HEK293 (cell line): ENCODE results near the gene MBD3L3.

ENCODE experiments used
- CTCF ChIA-PET: fragments of 350-600 bp; formaldehyde crosslinking; extraction: SDS; loops from one replicate; lab custom pipeline; 2021; ENCODE audit warnings: antibody characterized with exemption; lab: Yijun Ruan, JAX
- POLR2A ChIA-PET: fragments of 300-600 bp; formaldehyde crosslinking; extraction: SDS; loops from one replicate; lab custom pipeline; 2020; ENCODE audit warnings: antibody characterized with exemption, inconsistent platforms; lab: Yijun Ruan, JAX
- H3K27ac ChIP-seq: fragments of 200-500 bp; sonication (Bioruptor generic); 2 replicates; pipeline ENCODE4 v1.5.1; 2014; ENCODE audit warnings: low read depth, low read length, control low read depth, inconsistent platforms; ENCODE audit errors: extremely low read depth
- H3K36me3 ChIP-seq, 2 experiments: fragments of 200-500 bp in 1 of 2; sonication (Bioruptor generic) in 1 of 2; 1 replicate in 1 of 2; 2 replicates in 1 of 2; pipeline ENCODE4 v1.5.1; 2014 to 2017; ENCODE audit warnings: inconsistent platforms in 2 of 2, low read length in 2 of 2; ENCODE audit not compliant: control insufficient read depth in 2 of 2, insufficient read depth in 1 of 2
- H3K4me1 ChIP-seq: fragments of 200-500 bp; sonication (Bioruptor generic); 2 replicates; pipeline ENCODE4 v1.5.1; 2014; ENCODE audit warnings: mild to moderate bottlenecking, low read length, inconsistent platforms; ENCODE audit not compliant: control insufficient read depth, insufficient read depth
- H3K4me3 ChIP-seq: 2 replicates; pipeline ENCODE4 v1.5.1; 2011; ENCODE audit warnings: low read depth, mild to moderate bottlenecking, control low read depth, low read length, moderate library complexity
- H3K9me3 ChIP-seq: fragments of 200-500 bp; sonication (Bioruptor generic); 2 replicates; pipeline ENCODE4 v1.5.1; 2014; ENCODE audit warnings: low read depth, low read length, inconsistent platforms; ENCODE audit not compliant: control insufficient read depth, insufficient read depth
- GLI2 ChIP-seq: fragments of 450-650 bp; formaldehyde crosslinking; IDR thresholded peaks from 2 replicates; pipeline ENCODE4; 2017; ENCODE audit warnings: missing biosample characterization, missing genetic modification characterization, low read depth, borderline replicate concordance
- KLF7 ChIP-seq: fragments of 450-650 bp; formaldehyde crosslinking; IDR thresholded peaks from 2 replicates; pipeline ENCODE4 v1.5.1; 2016; ENCODE audit warnings: missing biosample characterization, missing genetic modification characterization, borderline replicate concordance
- SCRT2 ChIP-seq: fragments of 450-650 bp; formaldehyde crosslinking; IDR thresholded peaks from 2 replicates; pipeline ENCODE4 v1.5.1; 2016; ENCODE audit warnings: missing biosample characterization, missing genetic modification characterization
- SETDB1 ChIP-seq: IDR thresholded peaks from one replicate; pipeline ENCODE4 v1.6.1; 2017; ENCODE audit warnings: mild to moderate bottlenecking, low read length, moderate library complexity, mixed read lengths; ENCODE audit not compliant: insufficient read length
- SP3 ChIP-seq: fragments of 450-650 bp; formaldehyde crosslinking; IDR thresholded peaks from 2 replicates; pipeline ENCODE4 v1.5.1; 2016; ENCODE audit warnings: missing biosample characterization, missing genetic modification characterization
- WT1 ChIP-seq: fragments of 450-650 bp; formaldehyde crosslinking; IDR thresholded peaks from 2 replicates; pipeline ENCODE4 v1.5.1; 2016; ENCODE audit warnings: missing biosample characterization, missing genetic modification characterization
- ZBTB17 ChIP-seq: fragments of 450-650 bp; formaldehyde crosslinking; IDR thresholded peaks from 2 replicates; pipeline ENCODE4 v1.5.1; 2016; ENCODE audit warnings: missing biosample characterization, missing genetic modification characterization
- ZBTB7A ChIP-seq: fragments of 450-650 bp; formaldehyde crosslinking; IDR thresholded peaks from 2 replicates; pipeline ENCODE4 v1.5.1; 2016; ENCODE audit warnings: low read depth, missing biosample characterization, missing genetic modification characterization
- ZIC2 ChIP-seq: fragments of 450-650 bp; formaldehyde crosslinking; IDR thresholded peaks from 2 replicates; pipeline ENCODE4 v1.5.1; 2016; ENCODE audit warnings: missing biosample characterization, missing genetic modification characterization
- ZNF133 ChIP-seq: fragments of 450-650 bp; formaldehyde crosslinking; IDR thresholded peaks from 2 replicates; pipeline ENCODE4 v1.5.1; 2016; ENCODE audit warnings: missing biosample characterization, missing genetic modification characterization
- ZNF146 ChIP-seq: fragments of 450-650 bp; formaldehyde crosslinking; IDR thresholded peaks from 2 replicates; pipeline ENCODE4 v1.5.1; 2016; ENCODE audit warnings: missing biosample characterization, missing genetic modification characterization
- ZNF18 ChIP-seq: fragments of 450-650 bp; formaldehyde crosslinking; IDR thresholded peaks from 2 replicates; pipeline ENCODE4 v1.5.1; 2016; ENCODE audit warnings: missing biosample characterization, missing genetic modification characterization
- ZNF202 ChIP-seq: fragments of 450-650 bp; formaldehyde crosslinking; IDR thresholded peaks from 2 replicates; pipeline ENCODE4 v1.5.1; 2016; ENCODE audit warnings: missing biosample characterization, missing genetic modification characterization, borderline replicate concordance
- ZNF221 ChIP-seq: fragments of 450-650 bp; formaldehyde crosslinking; IDR thresholded peaks from 2 replicates; pipeline ENCODE4 v1.5.1; 2017; ENCODE audit warnings: missing biosample characterization, missing genetic modification characterization, borderline replicate concordance
- ZNF274 ChIP-seq, 2 experiments: fragments of 200-500 bp in 1 of 2; fragments of 450-650 bp in 1 of 2; sonication (Bioruptor generic) in 1 of 2; formaldehyde crosslinking in 1 of 2; IDR thresholded peaks; 2 replicates each; pipeline versions ENCODE4 v1.5.1 to v1.6.1; 2014 to 2016; ENCODE audit warnings: borderline replicate concordance in 1 of 2, inconsistent platforms in 1 of 2, low read length in 1 of 2, missing biosample characterization in 1 of 2, missing genetic modification characterization in 1 of 2
- ZNF280D ChIP-seq: fragments of 450-650 bp; formaldehyde crosslinking; IDR thresholded peaks from 2 replicates; pipeline ENCODE4 v1.5.1; 2016; ENCODE audit warnings: missing biosample characterization, missing genetic modification characterization
- ZNF394 ChIP-seq: fragments of 450-650 bp; formaldehyde crosslinking; IDR thresholded peaks from 2 replicates; pipeline ENCODE4 v1.5.1; 2016; ENCODE audit warnings: missing biosample characterization, missing genetic modification characterization, mild to moderate bottlenecking, moderate library complexity, borderline replicate concordance
- ZNF416 ChIP-seq: fragments of 450-650 bp; formaldehyde crosslinking; IDR thresholded peaks from 2 replicates; pipeline ENCODE4 v1.5.1; 2016; ENCODE audit warnings: missing biosample characterization, missing genetic modification characterization
- ZNF426 ChIP-seq: fragments of 450-650 bp; formaldehyde crosslinking; IDR thresholded peaks from 2 replicates; pipeline ENCODE4 v1.5.1; 2017; ENCODE audit warnings: missing biosample characterization, missing genetic modification characterization, mild to moderate bottlenecking, inconsistent platforms, moderate library complexity
- ZNF473 ChIP-seq: fragments of 450-650 bp; formaldehyde crosslinking; IDR thresholded peaks from 2 replicates; pipeline ENCODE4 v1.5.1; 2017; ENCODE audit warnings: missing biosample characterization, missing genetic modification characterization
- ZNF561 ChIP-seq: fragments of 450-650 bp; IDR thresholded peaks from 2 replicates; pipeline ENCODE4 v1.5.1; 2018; ENCODE audit warnings: missing biosample characterization, missing genetic modification characterization, borderline replicate concordance
- ZNF571 ChIP-seq: fragments of 450-650 bp; formaldehyde crosslinking; IDR thresholded peaks from 2 replicates; pipeline ENCODE4 v1.5.0; 2017; ENCODE audit warnings: missing biosample characterization, missing genetic modification characterization
- ZNF658 ChIP-seq: fragments of 450-650 bp; formaldehyde crosslinking; IDR thresholded peaks from 2 replicates; pipeline ENCODE4; 2016; ENCODE audit warnings: missing biosample characterization, missing genetic modification characterization
- ZSCAN30 ChIP-seq: fragments of 450-650 bp; IDR thresholded peaks from 2 replicates; pipeline ENCODE4 v1.5.1; 2018; ENCODE audit warnings: missing biosample characterization, mild to moderate bottlenecking, missing genetic modification characterization, moderate library complexity

MBD3L3 gene

GRCh38 chr19:7088999-7089398 lies 30.5 kb upstream of the MBD3L3 start:
- Histone ChIP-seq H3K4me1 (no peaks in the 10 kb centered on the region), H3K9me3 (no peaks in the 10 kb centered on the region), H3K27ac (no peak overlapping the region), H3K36me3 (peaks cover 0 to 12% of the 10 kb centered on the region in 2 experiments; a peak in 1 of 3 replicates), H3K4me3 (no peak overlapping the region)
- TF ChIP-seq WT1 (tag by site-specific recombination) = no peak
- TF ChIP-seq ZNF133 (tag by site-specific recombination) = no peak
- no peak for TF ChIP-seq ZBTB7A (tag by site-specific recombination)
- no peak for TF ChIP-seq ZNF394 (tag by site-specific recombination)
- TF ChIP-seq ZNF561 (tag by site-specific recombination) = no peak
- no peak for TF ChIP-seq ZNF473 (tag by site-specific recombination)
- TF ChIP-seq ZNF274 (IDR thresholded peaks at IDR 0.05; ENCODE audit: low read length) = no peak
- TF ChIP-seq ZNF274 (tag by site-specific recombination; IDR thresholded peaks at IDR 0.05; ENCODE audit: borderline replicate concordance) = no peak
- no peak for TF ChIP-seq ZNF571 (tag by site-specific recombination)
- no peak for TF ChIP-seq SP3 (tag by site-specific recombination)
- TF ChIP-seq ZSCAN30 (tag by site-specific recombination) = no peak
- no peak for TF ChIP-seq ZNF221 (tag by site-specific recombination)
- TF ChIP-seq GLI2 = no peak
- no peak for TF ChIP-seq ZNF426 (tag by site-specific recombination)
- TF ChIP-seq ZNF202 = no peak
- no peak for TF ChIP-seq ZNF416 (tag by site-specific recombination)
- CTCF ChIA-PET = interaction anchor here (1.0 kb wide), 1 partner anchor 13 kb away, joined by 3 read pairs; no protein-coding TSS in a partner anchor
- POLR2A ChIA-PET = no interaction called here

GRCh38 chr19:7083076-7083956 lies 24.8 kb upstream of the MBD3L3 start:
- POLR2A ChIA-PET = no interaction called here
- CTCF ChIA-PET = interaction anchor here (0.6 kb wide), 1 partner anchor 14 kb away, joined by 4 read pairs; the partner anchor contains the start of gene ZNF557
- Histone ChIP-seq H3K36me3 (peaks cover 14 to 65% of the 10 kb centered on the region in 2 experiments), H3K27ac (no peak overlapping the region), H3K9me3 (no peaks in the 10 kb centered on the region), H3K4me3 (no peak overlapping the region), H3K4me1 (no peaks in the 10 kb centered on the region)
- TF ChIP-seq SETDB1 = peak; percentile 100
- 0 out of 2 replicates have a peak, but pooled peaks have one; percentile 28 for TF ChIP-seq ZNF18 (tag by site-specific recombination)
- TF ChIP-seq ZIC2 = no peak
- no peak for TF ChIP-seq ZNF274 (IDR thresholded peaks at IDR 0.05; ENCODE audit: low read length)
- TF ChIP-seq ZNF274 (tag by site-specific recombination; IDR thresholded peaks at IDR 0.05; ENCODE audit: borderline replicate concordance) = peak; percentile 98
- no peak for TF ChIP-seq ZNF146
- TF ChIP-seq ZBTB17 (tag by site-specific recombination) = no peak
- peak; percentile 59; the same call in 1 of the 2 replicates for TF ChIP-seq ZNF280D (tag by site-specific recombination)
- no peak for TF ChIP-seq ZNF658 (tag by site-specific recombination)
- no peak for TF ChIP-seq SCRT2
- TF ChIP-seq KLF7 (tag by site-specific recombination) = no peak
